ENCODE measurements around the gene COG4.

COG4 gene

GRCh38 chr16:70437017-70437581 lies 86.3 kb downstream of the COG4 start (continued):
- TF ChIP-seq ZNF324 (tag by site-specific recombination; IDR thresholded peaks at IDR 0.05) = no peak
- no peak for TF ChIP-seq ZBTB7A (tag by site-specific recombination; IDR thresholded peaks at IDR 0.05; ENCODE audit: low read depth)
- TF ChIP-seq PRDM10 (tag by site-specific recombination; IDR thresholded peaks at IDR 0.05) = peak; percentile 76
- no peak for TF ChIP-seq SP2 (tag by site-specific recombination; IDR thresholded peaks at IDR 0.05)
- no peak for TF ChIP-seq ZNF488 (tag by site-specific recombination; IDR thresholded peaks at IDR 0.05)
- TF ChIP-seq ZNF354C (tag by site-specific recombination; IDR thresholded peaks at IDR 0.05; ENCODE audit: borderline replicate concordance, low read depth) = no peak
- no peak for TF ChIP-seq ZNF660 (tag by site-specific recombination; IDR thresholded peaks at IDR 0.05)
- TF ChIP-seq ZEB2 (tag by site-specific recombination; IDR thresholded peaks at IDR 0.05) = peak; percentile 60
- no peak for TF ChIP-seq MYNN (tag by site-specific recombination; IDR thresholded peaks at IDR 0.05; ENCODE audit: borderline replicate concordance)
- no peak for TF ChIP-seq ZFP69B (tag by site-specific recombination; IDR thresholded peaks at IDR 0.05)
- TF ChIP-seq PBX3 (CRISPR knock-in tag; IDR thresholded peaks at IDR 0.05) = no peak
- TF ChIP-seq ZNF777 (tag by site-specific recombination; IDR thresholded peaks at IDR 0.05; ENCODE audit: borderline replicate concordance) = no peak
- peak; percentile 95 for TF ChIP-seq EGR2 (tag by site-specific recombination; IDR thresholded peaks at IDR 0.05; ENCODE audit: low read depth)
- no peak for TF ChIP-seq AEBP2 (tag by site-specific recombination; IDR thresholded peaks at IDR 0.05; ENCODE audit: borderline replicate concordance)
- no peak for TF ChIP-seq CTCF (tag by site-specific recombination; IDR thresholded peaks at IDR 0.05)
- TF ChIP-seq ZBTB20 (tag by site-specific recombination; IDR thresholded peaks at IDR 0.05) = peak; percentile 71; the same call in 1 of the 2 replicates
- TF ChIP-seq ZNF621 (tag by site-specific recombination; IDR thresholded peaks at IDR 0.05) = no peak
- no peak for TF ChIP-seq ZNF791 (tag by site-specific recombination; IDR thresholded peaks at IDR 0.05)
- no peak for TF ChIP-seq ZNF677 (tag by site-specific recombination; IDR thresholded peaks at IDR 0.05)
- 0 out of 2 replicates have a peak, but pooled peaks have one; percentile 24 for TF ChIP-seq ZSCAN30 (tag by site-specific recombination; IDR thresholded peaks at IDR 0.05)
- no peak for TF ChIP-seq SCRT2 (tag by site-specific recombination; IDR thresholded peaks at IDR 0.05)
- no peak for TF ChIP-seq ELK4 (IDR thresholded peaks at IDR 0.05; ENCODE audit: borderline replicate concordance, low read depth, low read length)
- no peak for TF ChIP-seq SCRT1 (tag by site-specific recombination; IDR thresholded peaks at IDR 0.05; ENCODE audit: borderline replicate concordance)
- no peak for TF ChIP-seq PRDM2 (tag by site-specific recombination; IDR thresholded peaks at IDR 0.05; ENCODE audit: borderline replicate concordance)
